GM12874 (cell line): Measurements from ENCODE around the gene TRIM39.

ENCODE experiments used
- TF ChIP-seq, protein P1 (sequence below): IDR thresholded peaks from 2 replicates; pipeline ENCODE4 v1.5.1; 2011; ENCODE audit warnings: low read depth, mild to moderate bottlenecking, control low read depth, low read length, moderate library complexity; ENCODE audit not compliant: insufficient read depth

Gene TRIM39

DNA sequence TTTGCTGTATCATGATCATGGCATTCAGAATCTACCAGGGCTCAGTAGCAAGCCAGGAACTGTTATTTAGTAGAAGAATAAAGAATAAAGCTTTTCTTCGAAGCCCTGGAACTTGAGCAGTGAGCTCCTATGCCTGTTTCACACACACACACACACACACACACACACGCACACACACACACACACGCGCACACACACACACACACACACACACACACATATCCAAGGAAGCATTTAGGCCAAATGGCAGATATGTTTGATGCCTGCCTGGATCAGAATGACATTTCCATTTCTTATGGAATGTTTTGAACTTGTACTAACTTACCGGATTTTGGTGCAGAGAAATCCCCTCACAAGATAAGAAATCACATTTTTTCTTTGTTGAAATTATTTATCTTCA lies 53.7 kb downstream of the TRIM39 start:
- TF ChIP-seq, protein P1, sequence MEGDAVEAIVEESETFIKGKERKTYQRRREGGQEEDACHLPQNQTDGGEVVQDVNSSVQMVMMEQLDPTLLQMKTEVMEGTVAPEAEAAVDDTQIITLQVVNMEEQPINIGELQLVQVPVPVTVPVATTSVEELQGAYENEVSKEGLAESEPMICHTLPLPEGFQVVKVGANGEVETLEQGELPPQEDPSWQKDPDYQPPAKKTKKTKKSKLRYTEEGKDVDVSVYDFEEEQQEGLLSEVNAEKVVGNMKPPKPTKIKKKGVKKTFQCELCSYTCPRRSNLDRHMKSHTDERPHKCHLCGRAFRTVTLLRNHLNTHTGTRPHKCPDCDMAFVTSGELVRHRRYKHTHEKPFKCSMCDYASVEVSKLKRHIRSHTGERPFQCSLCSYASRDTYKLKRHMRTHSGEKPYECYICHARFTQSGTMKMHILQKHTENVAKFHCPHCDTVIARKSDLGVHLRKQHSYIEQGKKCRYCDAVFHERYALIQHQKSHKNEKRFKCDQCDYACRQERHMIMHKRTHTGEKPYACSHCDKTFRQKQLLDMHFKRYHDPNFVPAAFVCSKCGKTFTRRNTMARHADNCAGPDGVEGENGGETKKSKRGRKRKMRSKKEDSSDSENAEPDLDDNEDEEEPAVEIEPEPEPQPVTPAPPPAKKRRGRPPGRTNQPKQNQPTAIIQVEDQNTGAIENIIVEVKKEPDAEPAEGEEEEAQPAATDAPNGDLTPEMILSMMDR, result no peak

DNA sequence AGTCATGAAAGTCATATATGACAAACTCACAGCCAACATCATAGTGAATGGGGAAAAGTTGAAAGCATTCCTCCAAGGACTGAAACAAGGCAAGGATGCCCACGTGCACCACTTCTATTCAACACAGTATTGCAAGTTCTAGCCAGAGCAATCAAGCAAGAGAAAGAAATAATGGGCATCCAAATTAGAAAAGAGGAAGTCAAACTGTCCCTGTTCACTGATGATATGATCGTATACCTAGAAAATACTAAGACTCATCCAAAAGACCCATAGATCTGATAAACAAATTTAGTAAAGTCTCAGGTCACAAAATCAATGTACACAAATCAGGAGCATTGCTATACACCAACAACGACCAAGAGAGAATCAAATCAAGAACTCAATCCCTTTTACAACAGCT lies 59.4 kb downstream of the TRIM39 start:
- TF ChIP-seq, protein P1, result no peak

DNA sequence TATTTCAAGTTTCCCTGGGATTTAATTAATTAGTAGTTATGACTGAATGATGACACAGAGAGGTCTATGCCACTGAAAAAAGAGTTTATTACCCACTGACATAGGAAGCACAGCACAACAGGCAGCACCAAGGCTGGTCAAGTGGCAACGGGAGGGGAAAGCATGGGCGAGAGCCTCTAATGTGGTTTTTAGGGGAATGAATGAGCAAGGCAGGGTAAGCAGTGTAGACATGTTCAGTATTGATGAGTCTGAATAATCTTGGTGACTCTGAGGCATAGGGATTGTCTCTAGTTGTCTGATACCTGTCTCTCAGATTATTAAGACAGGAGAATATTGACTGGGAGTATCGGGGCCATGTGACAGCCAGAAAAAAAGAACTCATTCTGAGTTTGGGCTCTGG lies 64.5 kb downstream of the TRIM39 start:
- TF ChIP-seq, protein P1, result no peak
